HG03280 (cell line): Measurements from ENCODE around the gene SERPINA12.

ENCODE experiments used
- ATAC-seq: cut with Tn5 transposase; IDR thresholded peaks from one replicate; pipeline ENCODE4 v1.9.1; 2021; ENCODE audit warnings: mild to moderate bottlenecking, moderate library complexity; ENCODE audit not compliant: unreplicated experiment

The SERPINA12 gene

GRCh38 chr14:94509356-94509755 lies at the start of gene SERPINA12:
Gene SERPINA12, minus strand, starts transcription at chr14:94509469. Its CDS starts 11,072 bp downstream, at chr14:94498397.
- no peak for ATAC-seq

- no peak for ATAC-seq
Measured at GRCh38 chr14:94558842-94559241, 49.6 kb upstream of the SERPINA12 start.

- ATAC-seq = no peak
Measured at GRCh38 chr14:94557327-94557726, 48.1 kb upstream of the SERPINA12 start.

GRCh38 chr14:94555991-94556390 lies 46.7 kb upstream of the SERPINA12 start:
- no peak for ATAC-seq

GRCh38 chr14:94550041-94550440 lies 40.8 kb upstream of the SERPINA12 start:
- no peak for ATAC-seq

GRCh38 chr14:94548999-94549985 lies 40.0 kb upstream of the SERPINA12 start:
- ATAC-seq = no peak

- ATAC-seq = no peak
Measured at GRCh38 chr14:94548131-94548998, 39.1 kb upstream of the SERPINA12 start.

- no peak for ATAC-seq
Measured at GRCh38 chr14:94547726-94548125, 38.5 kb upstream of the SERPINA12 start.

GRCh38 chr14:94547151-94547680 lies 37.9 kb upstream of the SERPINA12 start:
- ATAC-seq = no peak

- ATAC-seq = no peak
Measured at GRCh38 chr14:94545131-94545841, 36.0 kb upstream of the SERPINA12 start.

GRCh38 chr14:94544726-94545125 lies 35.5 kb upstream of the SERPINA12 start:
- ATAC-seq = no peak

GRCh38 chr14:94543449-94544124 lies 34.3 kb upstream of the SERPINA12 start:
- no peak for ATAC-seq

- ATAC-seq = no peak
Measured at GRCh38 chr14:94542811-94543440, 33.7 kb upstream of the SERPINA12 start.

GRCh38 chr14:94542111-94542810 lies 33.0 kb upstream of the SERPINA12 start:
- ATAC-seq = no peak

- no peak for ATAC-seq
Measured at GRCh38 chr14:94541234-94541975, 32.1 kb upstream of the SERPINA12 start.

- ATAC-seq = no peak
Measured at GRCh38 chr14:94540031-94540794, 30.9 kb upstream of the SERPINA12 start.

GRCh38 chr14:94539181-94539580 lies 29.9 kb upstream of the SERPINA12 start:
- no peak for ATAC-seq
